Transverse colon (tissue), 4 donors: ENCODE measurements around the gene COX8C. TPM values are rescaled to one million over a fixed set of nuclear protein-coding genes. Genes with fewer than 3 reads are reported as not detected.

Experiments used
- DNase-seq: peaks from one replicate; pipeline ENCODE4 v3.0.0-alpha.2; 2019
- H3K27ac ChIP-seq, 4 donors: fragments of 200-600 bp; sonication (generic); 2 replicates each; pipeline ENCODE4 v1.5.1; 2016 to 2018; ENCODE audit warnings: inconsistent platforms in 4 of 4
- H3K27me3 ChIP-seq: fragments of 200-600 bp; sonication (generic); 2 replicates; pipeline ENCODE4 v1.5.1; 2017; ENCODE audit warnings: inconsistent platforms
- H3K36me3 ChIP-seq, 4 donors: fragments of 200-600 bp; sonication (generic); 2 replicates each; pipeline ENCODE4 v1.5.1; 2017 to 2019; ENCODE audit warnings: inconsistent platforms in 4 of 4
- H3K4me1 ChIP-seq, 4 donors: fragments of 200-600 bp; sonication (generic); 2 replicates each; pipeline ENCODE4 v1.5.1; 2017 to 2020; ENCODE audit warnings: inconsistent platforms in 4 of 4
- H3K4me3 ChIP-seq, 4 donors: fragments of 200-600 bp; sonication (generic); 1 replicate in 1 of 4; 2 replicates in 3 of 4; pipeline versions ENCODE4 v1.5.1 to v1.6.1; 2017 to 2019; ENCODE audit warnings: inconsistent platforms in 4 of 4
- H3K9me3 ChIP-seq, 2 donors: fragments of 200-600 bp; sonication (generic); 2 replicates each; pipeline ENCODE4 v1.5.1; 2017 to 2019; ENCODE audit warnings: inconsistent platforms in 2 of 2
- EP300 ChIP-seq: sonication (generic); formaldehyde crosslinking; IDR thresholded peaks from one replicate; pipeline ENCODE4 v1.6.1; 2017; ENCODE audit warnings: antibody characterized with exemption, low read depth
- POLR2A ChIP-seq: fragments of 450-650 bp; IDR thresholded peaks from one replicate; pipeline ENCODE4 v1.6.1; 2016; ENCODE audit warnings: antibody characterized with exemption, mild to moderate bottlenecking, moderate library complexity
- POLR2AphosphoS5 ChIP-seq, 3 donors: sonication (generic); formaldehyde crosslinking; IDR thresholded peaks; one replicate each; pipeline ENCODE4 v1.6.1; 2016; ENCODE audit warnings: antibody characterized with exemption in 3 of 3
- WGBS, 2 donors: methylation state at CpG; one replicate each; pipeline ENCODE4 v1.1.5; 2018; ENCODE audit warnings: low coverage in 1 of 2; 5-methylcytosine and 5-hydroxymethylcytosine counted together
- in situ Hi-C, 4 donors: fragments of 200-750 bp; cut with MboI; loops; one replicate each; pipeline versions ENCODE4 v1.15.0 to v1.15.1; 2017; ENCODE audit warnings: low sequenced_read_pairs in 3 of 4, low pct_ligation_motif_present in 1 of 4, low pct_unique_long_range_greater_than_20kb in 1 of 4
- intact Hi-C: fragments of 100-400 bp; cut with DNase I; formaldehyde crosslinking; loops from one replicate; pipeline ENCODE4 v1.15.1; 2023; ENCODE audit warnings: low total_unique reads
- total RNA-seq, 4 donors: library from RNA; depleted of rRNA; stranded (reverse); fragments of >200 nt; gene quantifications; one replicate each; pipeline ENCODE4 v1.1.0, GENCODE V29; 2016
- TF ChIP-seq, protein P1 (sequence below), 5 experiments: fragments of 200-600 bp in 3 of 5; fragments of 450-650 bp in 2 of 5; sonication (generic) in 3 of 5; IDR thresholded peaks; 1 replicate in 2 of 5; 2 replicates in 3 of 5; pipeline ENCODE4 v1.5.1; 2016 to 2017; ENCODE audit warnings: antibody characterized with exemption in 5 of 5, inconsistent platforms in 3 of 5, mild to moderate bottlenecking in 2 of 5, moderate library complexity in 1 of 5

Gene COX8C
- total RNA-seq, 4 donors from 2014 or later, result not detected

GRCh38 chr14:93368996-93369712 is 22.2 kb downstream of the COX8C start:
- Histone ChIP-seq H3K4me3 (no peak overlapping the region), H3K4me1 (no peaks in the 10 kb centered on the region), H3K27me3 (no peaks in the 10 kb centered on the region), H3K27ac (peak overlapping the region in 1 of 4 donors; percentile 55), H3K9me3 (no peaks in the 10 kb centered on the region), H3K36me3 (no peaks in the 10 kb centered on the region)
- in situ Hi-C loops (no loop called here), intact Hi-C loops (no loop called here)
- no peak for TF ChIP-seq POLR2AphosphoS5 (IDR thresholded peaks at IDR 0.05)
- TF ChIP-seq POLR2A, result no peak
- no peak for TF ChIP-seq EP300
- TF ChIP-seq, protein P1, sequence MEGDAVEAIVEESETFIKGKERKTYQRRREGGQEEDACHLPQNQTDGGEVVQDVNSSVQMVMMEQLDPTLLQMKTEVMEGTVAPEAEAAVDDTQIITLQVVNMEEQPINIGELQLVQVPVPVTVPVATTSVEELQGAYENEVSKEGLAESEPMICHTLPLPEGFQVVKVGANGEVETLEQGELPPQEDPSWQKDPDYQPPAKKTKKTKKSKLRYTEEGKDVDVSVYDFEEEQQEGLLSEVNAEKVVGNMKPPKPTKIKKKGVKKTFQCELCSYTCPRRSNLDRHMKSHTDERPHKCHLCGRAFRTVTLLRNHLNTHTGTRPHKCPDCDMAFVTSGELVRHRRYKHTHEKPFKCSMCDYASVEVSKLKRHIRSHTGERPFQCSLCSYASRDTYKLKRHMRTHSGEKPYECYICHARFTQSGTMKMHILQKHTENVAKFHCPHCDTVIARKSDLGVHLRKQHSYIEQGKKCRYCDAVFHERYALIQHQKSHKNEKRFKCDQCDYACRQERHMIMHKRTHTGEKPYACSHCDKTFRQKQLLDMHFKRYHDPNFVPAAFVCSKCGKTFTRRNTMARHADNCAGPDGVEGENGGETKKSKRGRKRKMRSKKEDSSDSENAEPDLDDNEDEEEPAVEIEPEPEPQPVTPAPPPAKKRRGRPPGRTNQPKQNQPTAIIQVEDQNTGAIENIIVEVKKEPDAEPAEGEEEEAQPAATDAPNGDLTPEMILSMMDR (IDR thresholded peaks at IDR 0.05), result no peak
- DNase-seq, result no peak
- WGBS, 2 donors, result 48 to 65% methylated on average over 3 to 5 of the region's 5 CpGs

DNA sequence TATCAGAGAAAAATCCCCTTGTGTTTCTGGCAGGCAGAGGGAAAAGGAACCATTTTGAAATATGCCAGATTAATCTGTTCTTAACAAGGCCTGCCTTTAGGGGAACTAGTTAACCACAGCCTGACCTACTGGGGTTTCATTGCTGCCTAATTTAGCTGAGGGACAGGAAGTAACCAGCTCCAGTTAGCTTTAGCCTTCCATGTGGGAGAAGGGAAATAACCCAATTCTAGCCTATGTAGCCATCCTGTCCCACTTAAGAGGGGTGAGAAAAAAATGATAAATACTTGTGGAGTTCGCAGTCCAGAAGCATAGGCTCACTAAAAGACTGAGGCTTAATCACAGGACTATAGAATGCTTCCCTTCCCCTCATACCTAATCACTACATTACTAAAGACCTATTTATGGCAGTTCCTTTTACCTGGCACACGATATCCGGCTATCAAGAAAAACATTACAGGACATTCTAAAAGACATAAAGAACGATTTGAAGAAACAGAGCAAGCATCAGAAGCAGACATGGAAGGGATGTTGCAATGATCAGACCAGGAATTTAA is 22.8 kb downstream of the COX8C start:
- 58 to 71% methylated on average over 4 of the region's 4 CpGs for WGBS, 2 donors
- intact Hi-C loops, result no loop called here
- H3K4me3 ChIP-seq, result no peak overlapping the region
- TF ChIP-seq POLR2A (no peak), EP300 (no peak), POLR2AphosphoS5 (IDR thresholded peaks at IDR 0.05) (no peak)
- TF ChIP-seq, protein P1 (IDR thresholded peaks at IDR 0.05), result no peak
- no peaks in the 10 kb centered on the region for H3K9me3 ChIP-seq
- no peaks in the 10 kb centered on the region for H3K4me1 ChIP-seq
- in situ Hi-C loops, result no loop called here
- H3K27me3 ChIP-seq, result no peaks in the 10 kb centered on the region
- H3K27ac ChIP-seq, result peak overlapping the region in 1 of 4 donors; percentile 55
- H3K36me3 ChIP-seq, result no peaks in the 10 kb centered on the region
- no peak for DNase-seq

- no peaks in the 10 kb centered on the region for H3K9me3 ChIP-seq
- in situ Hi-C loops, result no loop called here
- no peaks in the 10 kb centered on the region for H3K36me3 ChIP-seq
- H3K4me3 ChIP-seq, result no peak overlapping the region
- no peak overlapping the region for H3K27ac ChIP-seq
- H3K4me1 ChIP-seq, result no peaks in the 10 kb centered on the region
- DNase-seq, result peak; percentile 43
- peaks cover 5% of the 10 kb centered on the region for H3K27me3 ChIP-seq
- TF ChIP-seq, protein P1 (IDR thresholded peaks at IDR 0.05), result no peak
- TF ChIP-seq POLR2A, result no peak
- no peak for TF ChIP-seq POLR2AphosphoS5 (IDR thresholded peaks at IDR 0.05)
- TF ChIP-seq EP300, result no peak
- 73 to 75% methylated on average over 2 to 6 of the region's 6 CpGs for WGBS, 2 donors
- intact Hi-C loops, result no loop called here
Measured at GRCh38 chr14:93375673-93376156, 28.7 kb downstream of the COX8C start.

GRCh38 chr14:93379831-93380230 is 32.8 kb downstream of the COX8C start:
- no peaks in the 10 kb centered on the region for H3K36me3 ChIP-seq

More at GRCh38 chr14:93379831-93380230, 32.8 kb downstream of the COX8C start:
- peaks cover 5% of the 10 kb centered on the region for H3K27me3 ChIP-seq
- no peaks in the 10 kb centered on the region for H3K4me1 ChIP-seq
- H3K4me3 ChIP-seq, result no peak overlapping the region
- WGBS, 2 donors, result 40 to 47% methylated on average over 1 of the region's 1 CpG
- no peak for TF ChIP-seq EP300
- TF ChIP-seq POLR2AphosphoS5 (IDR thresholded peaks at IDR 0.05), result no peak
- intact Hi-C loops, result no loop called here
- H3K27ac ChIP-seq, result no peak overlapping the region
- DNase-seq, result no peak
- in situ Hi-C loops, result no loop called here
- no peaks in the 10 kb centered on the region for H3K9me3 ChIP-seq
